Nephron progenitor cell (in vitro differentiated cells): ENCODE measurements around the gene MELTF.
A peak's percentile ranks its signal among the peaks of the same experiment; 100 is the strongest.

ENCODE experiments used
- DNase-seq: peaks from one replicate; pipeline ENCODE4 v3.0.0; 2021
- H3K27ac Mint-ChIP-seq: 2 replicates; pipeline ENCODE4 v1.8.0; 2021; ENCODE audit warnings: mild to moderate bottlenecking, moderate library complexity, mixed read lengths
- H3K27me3 Mint-ChIP-seq: 2 replicates; pipeline ENCODE4 v1.8.0; 2021; ENCODE audit warnings: mild to moderate bottlenecking, low read depth, mixed read lengths; ENCODE audit not compliant: poor library complexity
- H3K36me3 Mint-ChIP-seq: 2 replicates; pipeline ENCODE4 v1.8.0; 2021; ENCODE audit warnings: low read depth, mixed read lengths
- H3K4me1 Mint-ChIP-seq: 2 replicates; pipeline ENCODE4 v1.8.0; 2021; ENCODE audit warnings: mixed read lengths
- H3K4me3 Mint-ChIP-seq: 2 replicates; pipeline ENCODE4 v1.8.0; 2021; ENCODE audit warnings: mild to moderate bottlenecking, moderate library complexity, mixed read lengths
- H3K9me3 Mint-ChIP-seq: 2 replicates; pipeline ENCODE4 v1.8.0; 2021; ENCODE audit warnings: mild to moderate bottlenecking, moderate library complexity, mixed read lengths
- CTCF ChIP-seq: fragments of 200-600 bp; sonication (generic); IDR thresholded peaks from 2 replicates; pipeline ENCODE4 v1.5.0; 2021; ENCODE audit warnings: antibody characterized with exemption

The MELTF gene

GRCh38 chr3:196969660-196970546 lies 59.7 kb downstream of the MELTF start:
- Mint-ChIP-seq H3K36me3 (peaks cover 5% of the 10 kb centered on the region), H3K27ac (no peak overlapping the region), H3K27me3 (peaks cover 61% of the 10 kb centered on the region), H3K9me3 (peaks cover 23% of the 10 kb centered on the region), H3K4me3 (peak overlapping the region; percentile 77), H3K4me1 (peaks cover 18% of the 10 kb centered on the region)
- TF ChIP-seq CTCF: peak; percentile 43
- peak; percentile 82 for DNase-seq

- Mint-ChIP-seq H3K4me1 (peaks cover 18% of the 10 kb centered on the region), H3K27me3 (peaks cover 62% of the 10 kb centered on the region), H3K9me3 (peaks cover 23% of the 10 kb centered on the region), H3K27ac (no peak overlapping the region), H3K36me3 (peaks cover 5% of the 10 kb centered on the region), H3K4me3 (peak overlapping the region; percentile 59)
- TF ChIP-seq CTCF: no peak
- peak; percentile 49 for DNase-seq
Observed at GRCh38 chr3:196969134-196969659, 60.4 kb downstream of the MELTF start.

- H3K9me3 Mint-ChIP-seq: peaks cover 23% of the 10 kb centered on the region
- H3K27ac Mint-ChIP-seq: no peak within 1 kb of the TSS
- peak; percentile 66 for DNase-seq
- peaks cover 68% of the 10 kb centered on the region for H3K27me3 Mint-ChIP-seq
- peaks cover 18% of the 10 kb centered on the region for H3K4me1 Mint-ChIP-seq
- TF ChIP-seq CTCF: no peak
- peaks cover 5% of the 10 kb centered on the region for H3K36me3 Mint-ChIP-seq
- H3K4me3 Mint-ChIP-seq: peak within 1 kb of the TSS; percentile 69
Observed at GRCh38 chr3:196968233-196969133, 61.1 kb downstream of the MELTF start, which contains the start of gene PIGZ. Gene PIGZ, minus strand, starts transcription at chr3:196968833. Its CDS starts 16,802 bp downstream, at chr3:196952031.

GRCh38 chr3:196967412-196968232 lies 62.0 kb downstream of the MELTF start:
- H3K4me1 Mint-ChIP-seq: peaks cover 22% of the 10 kb centered on the region
- peak overlapping the region; percentile 69 for H3K4me3 Mint-ChIP-seq
- DNase-seq: no peak
- H3K9me3 Mint-ChIP-seq: peaks cover 20% of the 10 kb centered on the region
- peaks cover 77% of the 10 kb centered on the region for H3K27me3 Mint-ChIP-seq
- peaks cover 5% of the 10 kb centered on the region for H3K36me3 Mint-ChIP-seq
- H3K27ac Mint-ChIP-seq: no peak overlapping the region
- TF ChIP-seq CTCF: no peak
